ENCODE measurements around the gene ZBTB20. TPM values are rescaled to one million over a fixed set of nuclear protein-coding genes. Genes with fewer than 3 reads are reported as not detected.

The ZBTB20 gene
- total RNA-seq, 1 donor from 2014 or later = 21.4 TPM

GRCh38 chr3:114855839-114856238 lies 291.2 kb downstream of the ZBTB20 start:
- Histone ChIP-seq H3K79me2 (ENCODE audit: insufficient read depth, low read length) (no peaks in the 10 kb centered on the region), H4K20me1 (ENCODE audit: insufficient read depth, low read length) (no peaks in the 10 kb centered on the region), H3K9ac (ENCODE audit: low read length) (no peak overlapping the region), H3K4me3 (ENCODE audit: insufficient read depth, low read depth, low read length) (no peak overlapping the region), H3K4me2 (ENCODE audit: low read length) (no peak overlapping the region), H2AFZ (ENCODE audit: low read depth, low read length) (no peak overlapping the region), H3K27me3 (ENCODE audit: insufficient read depth, low read length) (no peaks in the 10 kb centered on the region), H3K27ac (ENCODE audit: low read depth, low read length) (no peak overlapping the region), H3K9me3 (ENCODE audit: insufficient read depth, low read depth, low read length) (no peaks in the 10 kb centered on the region), H3K4me1 (ENCODE audit: insufficient read depth, low read length) (no peaks in the 10 kb centered on the region), H3K36me3 (ENCODE audit: insufficient read depth, low read length) (no peaks in the 10 kb centered on the region)
- no peaks in the 10 kb centered on the region for H3K4me1 Mint-ChIP-seq (ENCODE audit: low read depth, unreplicated experiment)
- H3K9me3 Mint-ChIP-seq (ENCODE audit: unreplicated experiment) = no peaks in the 10 kb centered on the region
- TF ChIP-seq, protein P1, sequence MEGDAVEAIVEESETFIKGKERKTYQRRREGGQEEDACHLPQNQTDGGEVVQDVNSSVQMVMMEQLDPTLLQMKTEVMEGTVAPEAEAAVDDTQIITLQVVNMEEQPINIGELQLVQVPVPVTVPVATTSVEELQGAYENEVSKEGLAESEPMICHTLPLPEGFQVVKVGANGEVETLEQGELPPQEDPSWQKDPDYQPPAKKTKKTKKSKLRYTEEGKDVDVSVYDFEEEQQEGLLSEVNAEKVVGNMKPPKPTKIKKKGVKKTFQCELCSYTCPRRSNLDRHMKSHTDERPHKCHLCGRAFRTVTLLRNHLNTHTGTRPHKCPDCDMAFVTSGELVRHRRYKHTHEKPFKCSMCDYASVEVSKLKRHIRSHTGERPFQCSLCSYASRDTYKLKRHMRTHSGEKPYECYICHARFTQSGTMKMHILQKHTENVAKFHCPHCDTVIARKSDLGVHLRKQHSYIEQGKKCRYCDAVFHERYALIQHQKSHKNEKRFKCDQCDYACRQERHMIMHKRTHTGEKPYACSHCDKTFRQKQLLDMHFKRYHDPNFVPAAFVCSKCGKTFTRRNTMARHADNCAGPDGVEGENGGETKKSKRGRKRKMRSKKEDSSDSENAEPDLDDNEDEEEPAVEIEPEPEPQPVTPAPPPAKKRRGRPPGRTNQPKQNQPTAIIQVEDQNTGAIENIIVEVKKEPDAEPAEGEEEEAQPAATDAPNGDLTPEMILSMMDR (IDR thresholded peaks at IDR 0.05; ENCODE audit: insufficient read depth, low read depth, low read length) = no peak
- TF ChIP-seq EZH2 (IDR thresholded peaks at IDR 0.05; ENCODE audit: insufficient read depth, low read length) = no peak
- H3K4me3 Mint-ChIP-seq (ENCODE audit: unreplicated experiment) = no peak overlapping the region
- H3K27me3 Mint-ChIP-seq (ENCODE audit: low read depth, unreplicated experiment) = no peaks in the 10 kb centered on the region
- H3K27ac Mint-ChIP-seq (ENCODE audit: unreplicated experiment) = no peak overlapping the region
- H3K36me3 Mint-ChIP-seq (ENCODE audit: low read depth, unreplicated experiment) = no peaks in the 10 kb centered on the region
- DNase-seq (ENCODE audit: low read depth) (no peak), FAIRE-seq (no peak)

GRCh38 chr3:114852966-114853365 lies 294.1 kb downstream of the ZBTB20 start:
- H3K9me3 ChIP-seq (ENCODE audit: insufficient read depth, low read depth, low read length) = no peaks in the 10 kb centered on the region
- no peak for FAIRE-seq

DNA sequence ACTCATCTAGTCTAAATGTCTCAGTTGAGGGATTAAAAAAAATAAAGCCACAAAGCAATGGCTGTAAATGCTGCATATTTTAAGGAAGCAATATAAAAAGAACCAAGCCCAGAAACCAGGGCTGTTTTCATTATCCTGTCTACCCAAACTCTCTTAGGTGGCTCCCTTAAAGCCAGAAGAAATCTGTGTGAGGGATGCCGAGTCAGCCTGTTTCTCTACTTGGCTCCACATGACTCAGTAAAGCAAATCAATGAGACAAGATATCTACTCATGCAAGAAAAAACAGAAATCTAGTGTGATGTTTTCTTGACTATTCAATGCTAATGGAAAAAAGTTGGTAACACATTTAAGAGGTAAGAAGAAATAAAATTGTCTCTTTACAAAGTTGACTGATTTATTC lies 296.2 kb downstream of the ZBTB20 start:
- H3K9ac ChIP-seq (ENCODE audit: low read length) = no peak overlapping the region
- FAIRE-seq = peak; percentile 45
- H4K20me1 ChIP-seq (ENCODE audit: insufficient read depth, low read length) = no peaks in the 10 kb centered on the region
- no peaks in the 10 kb centered on the region for H3K9me3 Mint-ChIP-seq (ENCODE audit: unreplicated experiment)
- TF ChIP-seq, protein P1 (IDR thresholded peaks at IDR 0.05; ENCODE audit: insufficient read depth, low read depth, low read length) = no peak
- no peak for TF ChIP-seq EZH2 (IDR thresholded peaks at IDR 0.05; ENCODE audit: insufficient read depth, low read length)
- no peak overlapping the region for H3K4me3 ChIP-seq (ENCODE audit: insufficient read depth, low read depth, low read length)
- no peaks in the 10 kb centered on the region for H3K36me3 Mint-ChIP-seq (ENCODE audit: low read depth, unreplicated experiment)
- no peak overlapping the region for H3K4me3 Mint-ChIP-seq (ENCODE audit: unreplicated experiment)
- no peak for DNase-seq (ENCODE audit: low read depth)
- H3K79me2 ChIP-seq (ENCODE audit: insufficient read depth, low read length) = no peaks in the 10 kb centered on the region
- no peaks in the 10 kb centered on the region for H3K4me1 Mint-ChIP-seq (ENCODE audit: low read depth, unreplicated experiment)
- no peak overlapping the region for H3K27ac Mint-ChIP-seq (ENCODE audit: unreplicated experiment)
- no peaks in the 10 kb centered on the region for H3K36me3 ChIP-seq (ENCODE audit: insufficient read depth, low read length)
- H3K9me3 ChIP-seq (ENCODE audit: insufficient read depth, low read depth, low read length) = no peaks in the 10 kb centered on the region
- no peaks in the 10 kb centered on the region for H3K4me1 ChIP-seq (ENCODE audit: insufficient read depth, low read length)
- no peaks in the 10 kb centered on the region for H3K27me3 ChIP-seq (ENCODE audit: insufficient read depth, low read length)
- H3K4me2 ChIP-seq (ENCODE audit: low read length) = no peak overlapping the region
- H3K27me3 Mint-ChIP-seq (ENCODE audit: low read depth, unreplicated experiment) = no peaks in the 10 kb centered on the region
- no peak overlapping the region for H2AFZ ChIP-seq (ENCODE audit: low read depth, low read length)
- H3K27ac ChIP-seq (ENCODE audit: low read depth, low read length) = no peak overlapping the region

More at GRCh38 chr3:114852966-114853365, 294.1 kb downstream of the ZBTB20 start:
- no peak overlapping the region for H3K4me3 Mint-ChIP-seq (ENCODE audit: unreplicated experiment)
- Histone ChIP-seq H2AFZ (ENCODE audit: low read depth, low read length) (no peak overlapping the region), H4K20me1 (ENCODE audit: insufficient read depth, low read length) (no peaks in the 10 kb centered on the region), H3K27me3 (ENCODE audit: insufficient read depth, low read length) (no peaks in the 10 kb centered on the region), H3K4me3 (ENCODE audit: insufficient read depth, low read depth, low read length) (no peak overlapping the region), H3K27ac (ENCODE audit: low read depth, low read length) (no peak overlapping the region), H3K4me1 (ENCODE audit: insufficient read depth, low read length) (no peaks in the 10 kb centered on the region), H3K9ac (ENCODE audit: low read length) (no peak overlapping the region), H3K79me2 (ENCODE audit: insufficient read depth, low read length) (no peaks in the 10 kb centered on the region), H3K4me2 (ENCODE audit: low read length) (no peak overlapping the region), H3K36me3 (ENCODE audit: insufficient read depth, low read length) (no peaks in the 10 kb centered on the region)
- no peaks in the 10 kb centered on the region for H3K36me3 Mint-ChIP-seq (ENCODE audit: low read depth, unreplicated experiment)
- H3K27me3 Mint-ChIP-seq (ENCODE audit: low read depth, unreplicated experiment) = no peaks in the 10 kb centered on the region
- H3K9me3 Mint-ChIP-seq (ENCODE audit: unreplicated experiment) = no peaks in the 10 kb centered on the region
- TF ChIP-seq, protein P1 (IDR thresholded peaks at IDR 0.05; ENCODE audit: insufficient read depth, low read depth, low read length) = no peak
- TF ChIP-seq EZH2 (IDR thresholded peaks at IDR 0.05; ENCODE audit: insufficient read depth, low read length) = no peak
- H3K27ac Mint-ChIP-seq (ENCODE audit: unreplicated experiment) = no peak overlapping the region
- DNase-seq (ENCODE audit: low read depth) = no peak
- no peaks in the 10 kb centered on the region for H3K4me1 Mint-ChIP-seq (ENCODE audit: low read depth, unreplicated experiment)
